WTC11 (cell line): ENCODE data around the gene NRXN2. TPM values are rescaled to one million over a fixed set of nuclear protein-coding genes. Genes with fewer than 3 reads are reported as not detected.

ENCODE experiments used
- ATAC-seq: fragments of 200-7000 bp; cut with Tn5 transposase; 2 replicates; pipeline ENCODE4 v1.10.0; 2021; ENCODE audit warnings: mild to moderate bottlenecking, moderate library complexity
- CTCF ChIA-PET: fragments of 300-600 bp; sonication (Branson Sonifier 250); formaldehyde crosslinking; loops from one replicate; lab custom pipeline; 2021; ENCODE audit warnings: antibody characterized with exemption; lab: Charles Lee
- POLR2A ChIA-PET: fragments of 350-600 bp; sonication (Branson Sonifier 250); formaldehyde crosslinking; loops from one replicate; lab custom pipeline; 2021; ENCODE audit warnings: antibody characterized with exemption; lab: Charles Lee
- DNase-seq: peaks from one replicate; pipeline ENCODE4 v3.0.0; 2021; ENCODE audit warnings: low spot score
- H3K27ac Mint-ChIP-seq: 2 replicates; pipeline ENCODE4 v1.8.0; 2021; ENCODE audit warnings: mixed read lengths
- H3K27me3 Mint-ChIP-seq: 2 replicates; pipeline ENCODE4 v1.8.0; 2021; ENCODE audit warnings: low read depth, mild to moderate bottlenecking, moderate library complexity, mixed read lengths
- H3K36me3 Mint-ChIP-seq: 2 replicates; pipeline ENCODE4 v1.8.0; 2021; ENCODE audit warnings: mixed read lengths
- H3K4me1 Mint-ChIP-seq: 2 replicates; pipeline ENCODE4 v1.8.0; 2022; ENCODE audit warnings: mixed read lengths
- H3K4me3 Mint-ChIP-seq: 2 replicates; pipeline ENCODE4 v1.8.0; 2021; ENCODE audit warnings: mild to moderate bottlenecking, moderate library complexity, mixed read lengths
- H3K9me3 Mint-ChIP-seq: 2 replicates; pipeline ENCODE4 v1.8.0; 2021; ENCODE audit warnings: mixed read lengths
- ATF6 ChIP-seq: sonication (generic); formaldehyde crosslinking; IDR thresholded peaks from 2 replicates; pipeline ENCODE4 v1.8.1; 2023; ENCODE audit warnings: mild to moderate bottlenecking, missing genetic modification reagents
- EMX1 ChIP-seq: fragments of 250-450 bp; sonication (Bioruptor Pico); IDR thresholded peaks from 2 replicates; pipeline ENCODE4 v1.8.0; 2021; ENCODE audit warnings: mild to moderate bottlenecking
- ESRRA ChIP-seq: sonication (generic); formaldehyde crosslinking; IDR thresholded peaks from 2 replicates; pipeline ENCODE4 v1.8.1; 2022; ENCODE audit warnings: mild to moderate bottlenecking, missing genetic modification reagents, borderline replicate concordance
- FOXP1 ChIP-seq: sonication (generic); formaldehyde crosslinking; IDR thresholded peaks from 2 replicates; pipeline ENCODE4 v1.8.0; 2022; ENCODE audit warnings: missing genetic modification reagents, mild to moderate bottlenecking, moderate library complexity, borderline replicate concordance
- IRF2 ChIP-seq: sonication (generic); formaldehyde crosslinking; IDR thresholded peaks from 2 replicates; pipeline ENCODE4 v1.8.0; 2022; ENCODE audit warnings: low read depth, missing genetic modification reagents, borderline replicate concordance
- MAX ChIP-seq: sonication (generic); formaldehyde crosslinking; IDR thresholded peaks from 2 replicates; pipeline ENCODE4 v1.8.0; 2022; ENCODE audit warnings: mild to moderate bottlenecking, missing genetic modification reagents
- OVOL2 ChIP-seq: fragments of 250-450 bp; sonication (Bioruptor Pico); IDR thresholded peaks from 2 replicates; pipeline ENCODE4 v1.9.0; 2021; ENCODE audit warnings: mild to moderate bottlenecking, borderline replicate concordance
- PRDM15 ChIP-seq: sonication (generic); formaldehyde crosslinking; IDR thresholded peaks from 2 replicates; pipeline ENCODE4 v1.8.0; 2022; ENCODE audit warnings: missing genetic modification reagents
- RORB ChIP-seq: fragments of 250-450 bp; sonication (Bioruptor Pico); IDR thresholded peaks from 2 replicates; pipeline ENCODE4 v1.9.0; 2021; ENCODE audit warnings: mild to moderate bottlenecking
- TEAD1 ChIP-seq: sonication (generic); formaldehyde crosslinking; IDR thresholded peaks from 2 replicates; pipeline ENCODE4 v1.8.0; 2022; ENCODE audit warnings: mild to moderate bottlenecking, missing genetic modification reagents
- TP53 ChIP-seq: sonication (generic); formaldehyde crosslinking; IDR thresholded peaks from 2 replicates; pipeline ENCODE4 v1.8.1; 2023; ENCODE audit warnings: mild to moderate bottlenecking, missing genetic modification reagents
- ZNF263 ChIP-seq: sonication (generic); formaldehyde crosslinking; IDR thresholded peaks from 2 replicates; pipeline ENCODE4 v1.8.1; 2022; ENCODE audit warnings: low read depth, mild to moderate bottlenecking, moderate library complexity, missing genetic modification reagents
- ZNF396 ChIP-seq: fragments of 250-450 bp; sonication (Bioruptor Pico); IDR thresholded peaks from 2 replicates; pipeline ENCODE4 v1.8.0; 2021; ENCODE audit warnings: mild to moderate bottlenecking, moderate library complexity, borderline replicate concordance
- ZNF423 ChIP-seq: fragments of 250-450 bp; sonication (Bioruptor Pico); IDR thresholded peaks from 2 replicates; pipeline ENCODE4 v2.1.2; 2022; ENCODE audit warnings: mild to moderate bottlenecking, moderate library complexity
- total RNA-seq: library from RNA; stranded (reverse); gene quantifications from 3 replicates; pipeline ENCODE4 v1.2.3, GENCODE V29; 2021

NRXN2 gene
- total RNA-seq, 1 experiment from 2014 or later = 8.6 TPM

GRCh38 chr11:64560139-64560771 is 162.7 kb downstream of the NRXN2 start:
- no peak for DNase-seq
- ChIA-PET CTCF (interaction anchor here (0.6 to 2.1 kb wide), 9 partner anchors 8 to 165 kb away, joined by 3 to 12 read pairs (median 4); no protein-coding TSS in a partner anchor), POLR2A (no interaction called here)
- TF ChIP-seq ZNF263 (CRISPR knock-in tag) = peak; percentile 38
- TF ChIP-seq IRF2 (CRISPR knock-in tag) = no peak
- TF ChIP-seq MAX (CRISPR knock-in tag) = peak; percentile 46; the same call in 1 of the 2 replicates
- TF ChIP-seq FOXP1 = 0 out of 2 replicates have a peak, but pooled peaks have one; percentile 14
- Mint-ChIP-seq H3K36me3 (no peaks in the 10 kb centered on the region), H3K9me3 (no peaks in the 10 kb centered on the region), H3K27ac (0 out of 2 replicates have a peak overlapping the region, but pooled peaks have one; percentile 55), H3K4me3 (no peak overlapping the region), H3K27me3 (peaks cover 6% of the 10 kb centered on the region), H3K4me1 (peaks cover 45% of the 10 kb centered on the region)
- peak; percentile 12; the same call in 1 of the 2 replicates for ATAC-seq

- Mint-ChIP-seq H3K4me3 (no peak overlapping the region), H3K27ac (no peak overlapping the region), H3K4me1 (peaks cover 42% of the 10 kb centered on the region), H3K27me3 (peaks cover 6% of the 10 kb centered on the region), H3K9me3 (no peaks in the 10 kb centered on the region), H3K36me3 (no peaks in the 10 kb centered on the region)
- ATAC-seq (peak; percentile 32), DNase-seq (peak; percentile 50)
- POLR2A ChIA-PET = no interaction called here
- TF ChIP-seq ZNF263 (CRISPR knock-in tag) = peak; percentile 89
- no peak for TF ChIP-seq ATF6 (CRISPR knock-in tag)
- no peak for TF ChIP-seq TEAD1 (CRISPR knock-in tag)
- TF ChIP-seq TP53 (CRISPR knock-in tag) = 0 out of 2 replicates have a peak, but pooled peaks have one; percentile 32
- no peak for TF ChIP-seq EMX1
- no peak for TF ChIP-seq OVOL2 (CRISPR knock-in tag)
- no peak for TF ChIP-seq ZNF423 (CRISPR knock-in tag)
- TF ChIP-seq ZNF396 (CRISPR knock-in tag) = no peak
- TF ChIP-seq RORB (CRISPR knock-in tag) = no peak
- peak; percentile 96 for TF ChIP-seq PRDM15
- CTCF ChIA-PET = interaction anchor here (0.5 to 2.1 kb wide), 13 partner anchors 43 to 166 kb away, joined by 3 to 12 read pairs (median 4); no protein-coding TSS in a partner anchor
Observed at GRCh38 chr11:64559351-64560138, 163.5 kb downstream of the NRXN2 start.

- no peaks in the 10 kb centered on the region for H3K9me3 Mint-ChIP-seq
- POLR2A ChIA-PET = interaction anchor here (0.6 kb wide), 1 partner anchor 204 kb away, joined by 3 read pairs; no protein-coding TSS in a partner anchor
- DNase-seq = no peak
- H3K27me3 Mint-ChIP-seq = peaks cover 6% of the 10 kb centered on the region
- no peak for TF ChIP-seq PRDM15
- 0 out of 2 replicates have a peak, but pooled peaks have one; percentile 15 for TF ChIP-seq ESRRA (CRISPR knock-in tag)
- TF ChIP-seq, all 79 proteins: peak for 1
- CTCF ChIA-PET = interaction anchor here (0.5 to 2.1 kb wide), 9 partner anchors 7 to 130 kb away, joined by 3 to 12 read pairs (median 4); no protein-coding TSS in a partner anchor
- no peak overlapping the region for H3K4me3 Mint-ChIP-seq
- H3K36me3 Mint-ChIP-seq = no peaks in the 10 kb centered on the region
- H3K4me1 Mint-ChIP-seq = peaks cover 46% of the 10 kb centered on the region
- ATAC-seq = no peak
- peak overlapping the region; percentile 56 for H3K27ac Mint-ChIP-seq
Observed at GRCh38 chr11:64558869-64559268, 164.1 kb downstream of the NRXN2 start.
